Vagina (tissue), 2 donors: Measurements from ENCODE around the gene ADARB2. TPM values are rescaled to one million over a fixed set of nuclear protein-coding genes. Genes with fewer than 3 reads are reported as not detected.

Experiments used
- DNase-seq, 2 donors: peaks; one replicate each; pipeline ENCODE4 v3.0.0-alpha.2; 2017; ENCODE audit errors: extremely low spot score in 2 of 2
- H3K27ac ChIP-seq: fragments of 200-600 bp; sonication (generic); one replicate; pipeline ENCODE4 v1.5.1; 2019
- H3K27me3 ChIP-seq: fragments of 200-600 bp; sonication (generic); one replicate; pipeline ENCODE4 v1.5.1; 2019
- H3K36me3 ChIP-seq, 2 donors: fragments of 200-600 bp; sonication (generic); one replicate each; pipeline ENCODE4 v1.5.1; 2017 to 2019
- H3K4me1 ChIP-seq: fragments of 200-600 bp; sonication (generic); one replicate; pipeline ENCODE4 v1.5.1; 2019
- H3K4me3 ChIP-seq, 2 donors: fragments of 200-600 bp; sonication (generic); 1 replicate in 1 of 2; 2 replicates in 1 of 2; pipeline ENCODE4 v1.5.1; 2016 to 2019
- H3K9me3 ChIP-seq: fragments of 200-600 bp; sonication (generic); one replicate; pipeline ENCODE4 v1.5.1; 2019
- POLR2A ChIP-seq, 2 donors: fragments of 450-650 bp; IDR thresholded peaks; one replicate each; pipeline ENCODE4 v1.6.1; 2017; ENCODE audit warnings: antibody characterized with exemption in 2 of 2, mild to moderate bottlenecking in 2 of 2, moderate library complexity in 2 of 2
- POLR2AphosphoS5 ChIP-seq, 2 donors: sonication (generic); formaldehyde crosslinking; IDR thresholded peaks; one replicate each; pipeline ENCODE4 v1.9.0; 2017; ENCODE audit warnings: antibody characterized with exemption in 2 of 2, mild to moderate bottlenecking in 2 of 2, low read depth in 1 of 2; ENCODE audit not compliant: insufficient read depth in 1 of 2
- intact Hi-C: fragments of 100-400 bp; cut with DNase I; formaldehyde crosslinking; loops from one replicate; pipeline ENCODE4 v1.15.1; 2023
- total RNA-seq: library from RNA; depleted of rRNA; stranded (reverse); fragments of >200 nt; gene quantifications from one replicate; pipeline ENCODE4 v1.2.3, GENCODE V29; 2016
- TF ChIP-seq, protein P1 (sequence below), 3 experiments: fragments of 450-650 bp in 2 of 3; fragments of 200-600 bp in 1 of 3; sonication (generic) in 1 of 3; IDR thresholded peaks; one replicate each; pipeline ENCODE4 v1.5.1; 2017 to 2019; ENCODE audit warnings: antibody characterized with exemption in 3 of 3, mild to moderate bottlenecking in 2 of 3, moderate library complexity in 2 of 3

Gene ADARB2
- total RNA-seq, 1 donor from 2014 or later: 3.4 TPM

DNA sequence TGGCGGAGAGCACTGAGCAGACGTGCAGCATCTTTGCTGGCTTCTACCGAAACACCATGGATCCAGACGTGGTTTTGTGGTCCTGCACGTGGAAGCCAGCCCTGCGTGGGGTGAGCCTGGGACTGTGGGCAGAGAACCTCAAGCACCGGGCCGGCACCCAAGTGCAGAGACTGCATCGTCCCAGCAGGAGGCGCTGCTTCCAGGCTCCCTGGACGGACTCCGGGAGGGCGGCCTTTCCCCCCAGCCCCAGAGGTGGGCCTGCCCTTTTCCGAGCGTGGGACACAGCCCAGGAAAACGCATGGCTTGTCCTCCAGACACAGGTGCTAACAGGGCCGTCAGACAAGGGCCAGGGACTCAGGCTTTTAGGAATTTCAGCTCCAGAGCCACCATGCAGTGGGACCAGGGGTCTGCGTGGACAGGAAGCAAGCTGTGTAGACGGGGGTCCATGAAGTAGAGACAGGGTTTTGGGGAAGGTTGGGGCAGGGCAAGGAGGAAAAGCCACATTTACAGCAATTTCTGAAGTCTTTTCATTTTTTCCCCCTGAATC is 377.2 kb downstream of the ADARB2 start:
- H3K4me1 ChIP-seq: peaks cover 8% of the 10 kb centered on the region
- H3K4me3 ChIP-seq: no peak overlapping the region
- no peaks in the 10 kb centered on the region for H3K9me3 ChIP-seq
- H3K27ac ChIP-seq: no peak overlapping the region
- intact Hi-C loops: no loop called here
- no peak for DNase-seq
- H3K27me3 ChIP-seq: no peaks in the 10 kb centered on the region
- TF ChIP-seq POLR2A (IDR thresholded peaks at IDR 0.05) (no peak), POLR2AphosphoS5 (IDR thresholded peaks at IDR 0.05; ENCODE audit: insufficient read depth in 1 of 2, low read depth in 1 of 2) (no peak)
- TF ChIP-seq, protein P1, sequence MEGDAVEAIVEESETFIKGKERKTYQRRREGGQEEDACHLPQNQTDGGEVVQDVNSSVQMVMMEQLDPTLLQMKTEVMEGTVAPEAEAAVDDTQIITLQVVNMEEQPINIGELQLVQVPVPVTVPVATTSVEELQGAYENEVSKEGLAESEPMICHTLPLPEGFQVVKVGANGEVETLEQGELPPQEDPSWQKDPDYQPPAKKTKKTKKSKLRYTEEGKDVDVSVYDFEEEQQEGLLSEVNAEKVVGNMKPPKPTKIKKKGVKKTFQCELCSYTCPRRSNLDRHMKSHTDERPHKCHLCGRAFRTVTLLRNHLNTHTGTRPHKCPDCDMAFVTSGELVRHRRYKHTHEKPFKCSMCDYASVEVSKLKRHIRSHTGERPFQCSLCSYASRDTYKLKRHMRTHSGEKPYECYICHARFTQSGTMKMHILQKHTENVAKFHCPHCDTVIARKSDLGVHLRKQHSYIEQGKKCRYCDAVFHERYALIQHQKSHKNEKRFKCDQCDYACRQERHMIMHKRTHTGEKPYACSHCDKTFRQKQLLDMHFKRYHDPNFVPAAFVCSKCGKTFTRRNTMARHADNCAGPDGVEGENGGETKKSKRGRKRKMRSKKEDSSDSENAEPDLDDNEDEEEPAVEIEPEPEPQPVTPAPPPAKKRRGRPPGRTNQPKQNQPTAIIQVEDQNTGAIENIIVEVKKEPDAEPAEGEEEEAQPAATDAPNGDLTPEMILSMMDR (IDR thresholded peaks at IDR 0.05): no peak
- no peaks in the 10 kb centered on the region for H3K36me3 ChIP-seq

DNA sequence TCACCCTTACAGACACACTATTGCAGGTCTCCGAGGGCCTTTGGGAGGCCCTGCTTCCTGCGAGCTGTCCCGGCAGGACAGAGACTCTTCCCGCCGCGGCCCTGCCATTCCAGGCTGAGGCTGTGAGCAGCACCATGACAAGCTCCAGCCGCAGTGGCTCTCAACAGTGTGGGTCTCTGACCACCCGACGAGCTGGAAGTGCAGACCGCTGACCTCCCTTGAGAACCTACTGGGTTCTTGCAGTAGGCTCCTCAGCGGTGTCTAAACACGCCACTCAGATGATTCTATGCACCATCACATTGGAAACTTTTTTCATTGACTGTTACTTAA is 377.7 kb downstream of the ADARB2 start:
- TF ChIP-seq, protein P1 (IDR thresholded peaks at IDR 0.05): no peak
- no peak for TF ChIP-seq POLR2AphosphoS5 (IDR thresholded peaks at IDR 0.05; ENCODE audit: insufficient read depth in 1 of 2, low read depth in 1 of 2)
- no peak for TF ChIP-seq POLR2A (IDR thresholded peaks at IDR 0.05)
- H3K4me3 ChIP-seq: no peak overlapping the region
- intact Hi-C loops: no loop called here
- H3K27me3 ChIP-seq: no peaks in the 10 kb centered on the region
- no peaks in the 10 kb centered on the region for H3K9me3 ChIP-seq
- peaks cover 8% of the 10 kb centered on the region for H3K4me1 ChIP-seq
- no peak for DNase-seq
- no peak overlapping the region for H3K27ac ChIP-seq
- no peaks in the 10 kb centered on the region for H3K36me3 ChIP-seq

DNA sequence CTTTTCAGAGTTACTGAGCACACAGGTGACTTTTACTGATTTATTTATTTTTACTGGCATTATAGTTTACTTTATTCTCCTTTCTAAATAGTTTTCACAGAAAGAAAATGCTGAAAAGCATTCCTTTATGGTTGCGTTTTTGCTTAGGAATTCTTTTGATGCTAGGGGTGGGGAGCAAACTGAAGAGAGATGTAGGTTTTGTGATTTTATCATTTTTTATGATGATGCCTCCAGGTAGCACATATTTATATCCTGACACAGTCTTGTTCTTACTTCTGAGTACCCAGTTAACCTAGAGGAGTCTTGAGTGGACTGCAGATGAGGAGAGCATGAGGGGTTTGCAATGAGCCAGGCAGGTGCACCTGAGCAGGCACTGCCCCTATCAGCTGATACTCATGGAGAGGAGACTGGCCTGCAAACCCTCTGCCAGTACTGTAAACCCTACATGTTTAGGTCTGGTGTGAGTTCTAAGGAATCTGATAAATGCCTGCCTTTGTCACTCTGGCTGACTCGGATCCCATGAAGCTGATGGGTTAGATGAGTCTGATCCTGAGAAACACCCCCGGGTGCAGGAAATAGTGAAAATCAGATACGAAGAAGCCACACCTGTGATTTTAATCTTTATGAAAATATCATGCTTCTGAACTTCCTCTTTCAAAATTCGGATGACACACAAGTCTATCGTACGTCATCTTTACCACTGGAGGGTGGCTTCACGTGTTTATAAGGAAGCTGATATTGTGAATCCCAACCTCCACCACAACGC is 378.3 kb downstream of the ADARB2 start:
- TF ChIP-seq, protein P1 (IDR thresholded peaks at IDR 0.05): no peak
- no peak for TF ChIP-seq POLR2AphosphoS5 (IDR thresholded peaks at IDR 0.05; ENCODE audit: insufficient read depth in 1 of 2, low read depth in 1 of 2)
- H3K27me3 ChIP-seq: no peaks in the 10 kb centered on the region
- intact Hi-C loops: no loop called here
- peaks cover 8% of the 10 kb centered on the region for H3K4me1 ChIP-seq
- H3K36me3 ChIP-seq: no peaks in the 10 kb centered on the region
- no peak overlapping the region for H3K4me3 ChIP-seq
- no peak overlapping the region for H3K27ac ChIP-seq
- DNase-seq: no peak
- H3K9me3 ChIP-seq: no peaks in the 10 kb centered on the region

DNA sequence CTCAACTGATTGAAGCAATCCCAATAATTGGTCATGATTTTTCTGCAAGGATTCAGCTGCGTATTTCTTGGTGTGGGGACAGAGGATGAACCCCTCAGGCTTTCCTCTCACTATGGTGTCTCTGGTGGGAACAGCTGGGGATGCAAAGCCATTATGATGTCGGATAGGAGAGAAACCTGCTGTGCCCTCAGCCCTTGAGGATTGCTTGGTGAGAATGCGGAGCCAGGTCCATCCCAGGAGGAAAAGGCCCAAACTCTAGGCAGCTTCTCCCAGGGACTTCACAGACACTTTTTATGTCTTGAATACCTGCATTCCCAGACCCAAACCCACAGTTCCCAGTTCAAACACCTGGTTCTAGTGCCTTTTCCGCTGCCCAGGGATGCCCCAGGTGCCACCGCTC is 379.2 kb downstream of the ADARB2 start:
- H3K27me3 ChIP-seq: no peaks in the 10 kb centered on the region

More for the DNA sequence above, 379.2 kb downstream of the ADARB2 start:
- H3K4me1 ChIP-seq: peaks cover 8% of the 10 kb centered on the region
- TF ChIP-seq POLR2A (IDR thresholded peaks at IDR 0.05) (no peak), POLR2AphosphoS5 (IDR thresholded peaks at IDR 0.05; ENCODE audit: insufficient read depth in 1 of 2, low read depth in 1 of 2) (no peak)
- TF ChIP-seq, protein P1 (IDR thresholded peaks at IDR 0.05): no peak
- no peaks in the 10 kb centered on the region for H3K9me3 ChIP-seq
- intact Hi-C loops: no loop called here
- H3K4me3 ChIP-seq: no peak overlapping the region
- DNase-seq: no peak
- H3K36me3 ChIP-seq: no peaks in the 10 kb centered on the region
- no peak overlapping the region for H3K27ac ChIP-seq
